ENCODE data around the gene SLC22A23. TPM values are rescaled to one million over a fixed set of nuclear protein-coding genes. Genes with fewer than 3 reads are reported as not detected.

SLC22A23 gene
- total RNA-seq, 1 experiment from 2014 or later = 6.8 TPM

- Histone ChIP-seq H3K23me2 (ENCODE audit: insufficient read length, low read depth, low read length, poor library complexity, severe bottlenecking) (no peaks in the 10 kb centered on the region), H2BK20ac (ENCODE audit: low read depth, low read length, poor library complexity, severe bottlenecking) (no peak overlapping the region), H2AFZ (ENCODE audit: low read length) (no peak overlapping the region), H4K91ac (ENCODE audit: insufficient read length, low read depth, low read length) (no peak overlapping the region), H3K79me1 (ENCODE audit: insufficient read depth, low read depth, low read length, poor library complexity, severe bottlenecking) (no peaks in the 10 kb centered on the region), H2BK120ac (ENCODE audit: low read depth, low read length, poor library complexity, severe bottlenecking) (no peak overlapping the region), H4K5ac (ENCODE audit: insufficient read length, low read depth, low read length) (no peak overlapping the region), H3K79me2 (ENCODE audit: insufficient read depth, low read length) (no peaks in the 10 kb centered on the region; the same call in 1 of the 2 replicates), H3K27ac (ENCODE audit: insufficient read length, low read depth, low read length) (no peak overlapping the region), H3K18ac (ENCODE audit: insufficient read length, low read depth, low read length) (no peak overlapping the region), H4K8ac (replicated peaks; ENCODE audit: insufficient read length, low read depth, low read length) (no peak overlapping the region), H3K4me1 (ENCODE audit: insufficient read depth, low read length) (0 out of 2 replicates have a peak, but pooled peaks cover 3% of the 10 kb centered on the region), H2AK5ac (ENCODE audit: insufficient read length, low read length) (no peak overlapping the region), H2BK5ac (ENCODE audit: insufficient read length, low read length) (no peak overlapping the region), H4K20me1 (ENCODE audit: control insufficient read depth, insufficient read depth, insufficient read length) (no peaks in the 10 kb centered on the region), H3K14ac (ENCODE audit: insufficient read depth, low read length) (no peak overlapping the region), H3K4me2 (ENCODE audit: insufficient read depth, insufficient read length, low read length) (no peak overlapping the region), H3K4ac (ENCODE audit: low read depth, low read length) (no peak overlapping the region), H2BK12ac (ENCODE audit: insufficient read length, low read depth, low read length) (no peak overlapping the region), H3K56ac (ENCODE audit: insufficient read length, low read depth, low read length) (no peak overlapping the region), H3K23ac (ENCODE audit: insufficient read length, low read depth, low read length) (no peak overlapping the region), H3K9ac (ENCODE audit: extremely low read depth, insufficient read length, low read length) (no peak overlapping the region), H3T11ph (ENCODE audit: low read length) (no peak overlapping the region), H2BK15ac (ENCODE audit: low read depth, low read length) (no peak overlapping the region), H3K9me3 (ENCODE audit: control insufficient read depth, low read depth, low read length) (no peaks in the 10 kb centered on the region), H3K27me3 (ENCODE audit: insufficient read depth, low read length) (no peaks in the 10 kb centered on the region)
- H3K27ac Mint-ChIP-seq = no peak overlapping the region
- H3K27me3 Mint-ChIP-seq (ENCODE audit: low read depth) = peaks cover 13% of the 10 kb centered on the region
- no CpG with 5 or more reads among the region's 2 CpGs for WGBS (ENCODE audit: extremely low coverage, insufficient read length, low lambda C conversion rate)
- peaks cover 0 to 3% (median 0%) of the 10 kb centered on the region in 3 experiments; a peak in 1 of 7 replicates for H3K36me3 Mint-ChIP-seq (ENCODE audit: insufficient read depth in 1 of 3, low read depth in 3 of 3)
- peaks cover 11 to 15% of the 10 kb centered on the region in 2 experiments for H3K4me1 Mint-ChIP-seq
- TF ChIP-seq, protein P1, sequence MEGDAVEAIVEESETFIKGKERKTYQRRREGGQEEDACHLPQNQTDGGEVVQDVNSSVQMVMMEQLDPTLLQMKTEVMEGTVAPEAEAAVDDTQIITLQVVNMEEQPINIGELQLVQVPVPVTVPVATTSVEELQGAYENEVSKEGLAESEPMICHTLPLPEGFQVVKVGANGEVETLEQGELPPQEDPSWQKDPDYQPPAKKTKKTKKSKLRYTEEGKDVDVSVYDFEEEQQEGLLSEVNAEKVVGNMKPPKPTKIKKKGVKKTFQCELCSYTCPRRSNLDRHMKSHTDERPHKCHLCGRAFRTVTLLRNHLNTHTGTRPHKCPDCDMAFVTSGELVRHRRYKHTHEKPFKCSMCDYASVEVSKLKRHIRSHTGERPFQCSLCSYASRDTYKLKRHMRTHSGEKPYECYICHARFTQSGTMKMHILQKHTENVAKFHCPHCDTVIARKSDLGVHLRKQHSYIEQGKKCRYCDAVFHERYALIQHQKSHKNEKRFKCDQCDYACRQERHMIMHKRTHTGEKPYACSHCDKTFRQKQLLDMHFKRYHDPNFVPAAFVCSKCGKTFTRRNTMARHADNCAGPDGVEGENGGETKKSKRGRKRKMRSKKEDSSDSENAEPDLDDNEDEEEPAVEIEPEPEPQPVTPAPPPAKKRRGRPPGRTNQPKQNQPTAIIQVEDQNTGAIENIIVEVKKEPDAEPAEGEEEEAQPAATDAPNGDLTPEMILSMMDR (conservative IDR thresholded peaks at IDR 0.05) = no peak
- DNase-seq = no peak
- no peak overlapping the region for H3K4me3 Mint-ChIP-seq
- peaks cover 0 to 9% of the 10 kb centered on the region in 2 experiments; a peak in 2 of 5 replicates for H3K9me3 Mint-ChIP-seq
These were observed 33.8 kb upstream of the SLC22A23 start for GRCh38 chr6:3490625-3490980.
